ENCODE data around the gene PAQR9.

GRCh38 chr3:142943870-142944269 lies 19.6 kb downstream of the PAQR9 start:
- TF ChIP-seq POLR2A (IDR thresholded peaks at IDR 0.05) = no peak
- TF ChIP-seq CTCF (IDR thresholded peaks at IDR 0.05) = no peak

All from heart left ventricle (tissue), 13 donors.